Brain microvascular endothelial cell (primary cell): ENCODE results near the gene NPRL2.

ENCODE experiments used
- DNase-seq: peaks from one replicate; pipeline ENCODE4 v3.0.0-alpha.2; 2020
- H3K27ac ChIP-seq: fragments of 250-450 bp; sonication (Bioruptor Pico); 2 replicates; pipeline ENCODE4 v1.5.1; 2020; ENCODE audit warnings: mild to moderate bottlenecking, moderate library complexity
- H3K27me3 ChIP-seq: fragments of 250-450 bp; sonication (Bioruptor Pico); replicated peaks from 2 replicates; pipeline ENCODE4 v1.5.1; 2020; ENCODE audit warnings: mild to moderate bottlenecking
- H3K36me3 ChIP-seq: fragments of 250-450 bp; sonication (Bioruptor Pico); replicated peaks from 2 replicates; pipeline ENCODE4 v1.5.1; 2020; ENCODE audit warnings: mild to moderate bottlenecking
- H3K4me3 ChIP-seq: 2 replicates; pipeline ENCODE4 v1.5.1; 2011; ENCODE audit warnings: low read depth, mild to moderate bottlenecking, control low read depth, low read length, moderate library complexity
- in situ Hi-C: cut with HindIII; loops from 2 replicates; pipeline ENCODE4 v1.10.0; 2017; ENCODE audit warnings: low sequenced_read_pairs, low pct_ligation_motif_present
- TF ChIP-seq, protein P1 (sequence below): IDR thresholded peaks from 2 replicates; pipeline ENCODE4 v1.5.1; 2011; ENCODE audit warnings: low read depth, mild to moderate bottlenecking, moderate library complexity, low read length, control low read depth, inconsistent platforms; ENCODE audit errors: missing control alignments

NPRL2 gene

DNA sequence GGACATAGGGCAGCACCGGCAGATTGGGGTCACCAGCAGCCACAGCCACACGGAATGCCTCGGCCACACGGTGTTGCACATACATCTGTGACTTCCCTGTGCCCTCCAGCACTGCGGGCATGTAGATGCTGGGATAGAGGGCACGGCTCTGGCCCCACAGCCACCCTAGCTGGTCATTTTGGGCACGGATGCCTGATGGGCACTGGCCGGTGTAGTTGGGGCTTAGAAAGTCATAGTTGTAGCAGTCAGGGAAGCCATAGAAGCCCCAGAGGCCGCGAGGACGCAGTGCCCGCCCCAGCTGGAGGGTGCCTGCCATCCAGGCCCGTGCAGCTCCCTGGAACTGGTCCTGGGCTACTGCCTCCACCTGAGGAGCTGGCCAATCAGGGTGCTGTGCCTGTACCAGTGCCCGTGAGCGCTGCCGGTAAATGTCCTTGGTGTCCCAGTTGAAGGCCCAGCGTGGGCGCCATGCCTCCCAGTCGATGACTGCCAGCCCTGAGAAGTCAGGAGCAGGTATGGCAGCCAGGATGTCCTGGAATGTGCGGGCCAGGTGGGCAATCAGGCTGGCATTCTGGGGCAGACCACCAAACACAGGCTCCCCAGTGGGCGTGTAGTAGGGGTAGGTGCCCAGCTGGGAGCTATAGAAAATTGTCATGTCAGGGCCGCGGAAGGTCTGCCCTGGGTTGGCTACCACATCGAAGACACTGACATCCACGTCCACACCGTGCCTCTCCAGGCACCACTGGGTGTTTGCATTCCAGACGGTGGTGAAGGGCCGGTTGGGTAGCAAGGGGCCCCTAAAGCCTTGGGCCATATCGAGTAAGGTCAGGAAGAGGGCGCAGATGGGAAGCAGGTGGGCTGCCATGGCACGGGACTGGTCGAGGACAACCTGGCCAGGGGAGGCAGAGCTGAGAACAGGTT is 48.2 kb downstream of the NPRL2 start:
- no peaks in the 10 kb centered on the region for H3K27me3 ChIP-seq
- H3K27ac ChIP-seq: no peak overlapping the region
- TF ChIP-seq, protein P1, sequence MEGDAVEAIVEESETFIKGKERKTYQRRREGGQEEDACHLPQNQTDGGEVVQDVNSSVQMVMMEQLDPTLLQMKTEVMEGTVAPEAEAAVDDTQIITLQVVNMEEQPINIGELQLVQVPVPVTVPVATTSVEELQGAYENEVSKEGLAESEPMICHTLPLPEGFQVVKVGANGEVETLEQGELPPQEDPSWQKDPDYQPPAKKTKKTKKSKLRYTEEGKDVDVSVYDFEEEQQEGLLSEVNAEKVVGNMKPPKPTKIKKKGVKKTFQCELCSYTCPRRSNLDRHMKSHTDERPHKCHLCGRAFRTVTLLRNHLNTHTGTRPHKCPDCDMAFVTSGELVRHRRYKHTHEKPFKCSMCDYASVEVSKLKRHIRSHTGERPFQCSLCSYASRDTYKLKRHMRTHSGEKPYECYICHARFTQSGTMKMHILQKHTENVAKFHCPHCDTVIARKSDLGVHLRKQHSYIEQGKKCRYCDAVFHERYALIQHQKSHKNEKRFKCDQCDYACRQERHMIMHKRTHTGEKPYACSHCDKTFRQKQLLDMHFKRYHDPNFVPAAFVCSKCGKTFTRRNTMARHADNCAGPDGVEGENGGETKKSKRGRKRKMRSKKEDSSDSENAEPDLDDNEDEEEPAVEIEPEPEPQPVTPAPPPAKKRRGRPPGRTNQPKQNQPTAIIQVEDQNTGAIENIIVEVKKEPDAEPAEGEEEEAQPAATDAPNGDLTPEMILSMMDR: no peak
- in situ Hi-C loops: no loop called here
- no peaks in the 10 kb centered on the region for H3K36me3 ChIP-seq
- no peak for DNase-seq
- no peak overlapping the region for H3K4me3 ChIP-seq

DNA sequence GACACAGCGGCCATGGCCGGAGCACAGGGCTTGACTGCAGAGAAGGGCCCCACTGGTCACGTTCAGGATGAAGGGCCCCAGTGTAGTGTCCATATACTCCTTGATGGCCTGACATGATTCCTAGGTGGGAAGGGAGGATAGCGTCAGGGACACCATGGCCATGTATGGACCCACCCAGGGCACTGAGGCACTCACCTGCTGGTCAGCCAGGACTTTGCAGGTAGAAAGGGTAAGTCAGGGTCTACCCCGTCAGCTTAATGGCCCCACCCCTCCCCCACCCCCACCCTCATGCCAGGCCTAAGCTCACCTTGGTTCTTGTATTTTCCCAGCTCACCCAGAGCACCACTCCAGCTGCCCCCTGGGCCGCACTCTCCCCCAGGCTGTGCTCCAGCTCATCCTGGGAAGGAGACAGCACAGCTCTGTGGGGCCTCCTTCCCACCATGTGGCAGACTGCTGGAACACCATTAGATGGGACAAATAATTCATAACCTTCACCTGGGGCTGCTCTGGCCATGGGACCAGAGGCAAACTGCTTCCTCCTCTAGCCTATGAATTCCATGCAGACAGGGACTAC is 49.8 kb downstream of the NPRL2 start:
- Histone ChIP-seq H3K27me3 (no peaks in the 10 kb centered on the region), H3K27ac (no peak overlapping the region), H3K4me3 (no peak overlapping the region), H3K36me3 (no peaks in the 10 kb centered on the region)
- in situ Hi-C loops: no loop called here
- no peak for DNase-seq
- TF ChIP-seq, protein P1: no peak

DNA sequence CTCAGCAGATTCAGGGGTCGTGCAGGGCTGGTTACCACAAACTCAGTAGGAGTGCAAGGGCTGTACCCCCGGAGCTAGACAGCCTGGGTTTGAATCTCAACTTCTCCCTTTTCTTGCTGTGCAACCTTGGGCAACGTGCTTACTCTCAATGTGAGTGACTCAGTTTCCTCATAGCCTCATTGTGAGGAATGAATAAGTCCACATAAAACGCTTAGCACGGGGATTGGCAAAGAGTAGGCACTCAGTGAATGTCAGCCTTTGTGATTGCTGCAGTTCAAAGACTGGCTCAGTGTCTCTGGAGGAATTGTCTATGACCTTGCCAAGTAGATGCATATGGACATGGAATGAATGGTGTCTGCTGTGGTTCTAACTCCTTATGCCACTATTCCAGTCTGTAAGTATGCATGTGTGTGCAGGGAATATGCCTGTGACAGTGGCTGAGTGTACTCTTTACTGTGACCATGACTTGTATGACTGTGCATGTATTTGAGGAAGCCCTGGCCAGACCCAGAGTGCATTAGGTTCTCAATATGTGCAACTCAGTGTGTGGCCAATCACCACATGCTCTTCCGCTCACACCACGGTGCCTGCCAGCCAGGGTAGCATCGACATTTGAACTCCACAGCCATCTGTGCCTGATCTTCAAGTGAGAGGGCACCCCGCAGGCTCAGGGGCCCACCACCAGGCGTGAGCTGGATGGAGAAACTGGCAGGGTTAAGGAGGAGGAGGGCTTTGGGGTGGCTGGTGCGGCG is 50.5 kb downstream of the NPRL2 start:
- Histone ChIP-seq H3K27ac (peak overlapping the region; percentile 71), H3K36me3 (no peaks in the 10 kb centered on the region), H3K27me3 (no peaks in the 10 kb centered on the region), H3K4me3 (peak overlapping the region; percentile 56)
- in situ Hi-C loops: no loop called here
- DNase-seq: no peak
- TF ChIP-seq, protein P1: no peak

DNA sequence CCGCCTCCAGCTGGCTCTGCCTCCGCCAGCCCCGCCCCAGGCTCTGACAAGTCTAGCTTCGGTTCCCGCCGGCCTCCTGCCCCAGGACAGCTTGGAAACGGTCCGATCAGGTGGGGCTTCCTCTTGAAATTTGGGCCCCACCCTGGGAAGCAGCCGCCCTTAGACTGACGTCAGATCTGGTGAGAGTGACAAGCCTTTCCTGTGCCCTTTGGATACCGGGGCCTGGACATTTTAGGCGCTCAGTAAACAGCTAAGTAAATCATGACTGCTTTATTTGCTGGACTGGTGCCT is 51.0 kb downstream of the NPRL2 start:
- DNase-seq: no peak
- Histone ChIP-seq H3K27me3 (no peaks in the 10 kb centered on the region), H3K4me3 (peak overlapping the region; percentile 56), H3K36me3 (no peaks in the 10 kb centered on the region), H3K27ac (peak overlapping the region; percentile 71)
- TF ChIP-seq, protein P1: no peak
- in situ Hi-C loops: no loop called here

DNA sequence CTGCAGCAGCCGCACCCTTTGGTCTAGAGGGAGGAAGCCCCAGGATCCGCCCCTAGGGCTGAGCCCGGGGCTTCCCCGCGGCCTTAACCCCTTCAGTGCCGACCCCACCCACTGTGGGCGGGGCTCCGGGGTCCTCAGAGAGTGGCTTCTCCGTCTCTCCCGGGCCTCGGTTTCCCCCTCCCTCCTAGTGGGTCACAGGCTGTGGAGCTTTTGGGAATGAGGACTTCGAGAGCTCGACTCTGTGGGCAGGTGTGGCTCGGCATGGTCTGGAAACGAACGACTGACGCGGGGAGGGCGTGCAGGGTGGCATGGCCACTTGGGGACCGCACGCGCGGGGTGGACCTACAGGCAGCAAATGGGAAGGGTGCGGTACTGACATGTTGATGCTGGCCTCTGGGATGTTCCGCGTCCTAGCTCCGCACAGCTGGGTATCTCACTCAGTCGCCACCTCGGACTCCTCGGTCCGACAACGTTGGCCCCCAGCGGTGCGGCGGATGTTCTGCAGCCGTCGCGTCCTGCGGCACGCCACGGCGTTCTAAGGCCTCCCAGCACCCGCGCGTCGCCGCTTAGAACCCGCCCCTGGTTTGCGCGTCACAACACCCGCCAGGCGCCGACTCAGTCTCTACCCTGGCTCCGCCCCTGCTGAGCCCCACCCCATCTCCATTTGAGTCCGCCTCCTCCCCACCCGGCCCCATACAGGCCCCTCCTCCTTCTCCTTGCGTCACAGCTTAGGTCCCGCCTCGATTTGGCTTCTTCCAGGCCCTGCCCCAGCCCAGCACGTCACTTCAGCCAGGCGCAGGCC is 51.5 kb downstream of the NPRL2 start, which contains the start of the genes HYAL3 and NAA80:
Gene HYAL3, minus strand, starts transcription at position 570 of the 802 bp plus-strand sequence. CDS start 3,803 bp downstream, outside the sequence.
Gene NAA80, minus strand, starts transcription at position 570 of the 802 bp plus-strand sequence. CDS start 1,942 bp downstream, outside the sequence.
- peak; percentile 99 for DNase-seq
- no peaks in the 10 kb centered on the region for H3K36me3 ChIP-seq

More for the DNA sequence above, 51.5 kb downstream of the NPRL2 start, which contains the start of the genes HYAL3 and NAA80:
- no peaks in the 10 kb centered on the region for H3K27me3 ChIP-seq
- H3K27ac ChIP-seq: peak within 1 kb of the TSS; percentile 78
- in situ Hi-C loops: no loop called here
- H3K4me3 ChIP-seq: peak within 1 kb of the TSS; percentile 94
- TF ChIP-seq, protein P1: peak; percentile 46
